ENCODE measurements around the gene EML2.

Gene EML2

GRCh38 chr19:45581576-45581975 lies 57.6 kb downstream of the EML2 start:
- DNase-seq, result no peak

DNA sequence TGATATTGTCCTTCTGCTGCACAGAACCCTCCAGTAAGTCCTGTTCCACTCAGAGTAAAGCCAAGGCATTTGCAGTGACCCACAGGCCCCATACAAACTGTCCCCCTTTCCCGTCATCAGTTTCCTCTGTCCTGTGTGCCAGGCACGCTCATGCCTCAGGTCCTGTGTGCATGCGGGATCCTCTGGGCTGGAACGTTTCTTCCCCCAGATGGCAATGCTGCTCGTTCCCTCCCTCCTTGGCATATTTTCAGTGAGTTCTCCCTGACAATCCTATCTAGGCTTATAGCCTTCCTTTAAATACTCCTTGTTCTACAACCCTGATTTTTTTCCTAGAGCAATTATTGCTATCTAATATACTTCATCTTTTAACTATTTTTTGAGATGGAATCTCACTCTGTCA lies 60.3 kb downstream of the EML2 start:
- DNase-seq, result no peak

DNA sequence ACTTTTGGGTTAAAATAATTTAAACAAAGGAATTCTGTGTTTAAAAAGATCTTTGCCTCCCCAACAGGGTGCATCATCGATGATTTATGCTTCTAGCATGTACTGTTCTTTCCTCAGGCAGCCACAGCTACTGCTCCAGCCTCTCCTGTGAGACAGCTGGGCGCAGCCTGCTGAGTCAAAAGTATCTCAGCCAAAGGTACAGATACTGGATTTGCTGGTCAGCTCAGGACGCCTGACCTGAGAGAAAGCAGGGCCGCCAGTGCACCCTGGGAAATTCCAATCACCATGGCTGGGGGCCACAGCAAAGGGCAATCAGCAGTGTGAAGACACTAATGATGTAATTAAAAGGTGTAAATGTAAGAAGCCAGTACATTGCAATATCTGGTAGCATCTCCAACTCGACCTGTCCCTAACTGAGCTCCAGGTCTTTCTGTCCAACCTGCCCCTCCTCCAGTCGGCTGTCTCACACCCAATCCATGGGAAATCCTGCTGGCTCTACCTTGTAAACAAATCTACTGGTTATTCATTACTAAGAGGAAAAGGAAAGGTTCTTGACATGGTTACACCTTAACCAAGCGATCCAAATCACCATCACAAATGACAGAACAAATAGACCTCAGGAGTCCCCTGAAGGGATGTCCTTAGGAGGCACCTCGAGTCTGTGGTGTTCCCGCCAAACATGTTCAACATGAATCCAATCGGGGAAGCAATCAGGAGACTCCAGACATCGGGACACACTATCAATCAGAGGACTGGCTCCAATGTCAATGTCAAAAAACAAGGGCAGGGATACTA lies 61.9 kb downstream of the EML2 start:
- no peak for DNase-seq

DNA sequence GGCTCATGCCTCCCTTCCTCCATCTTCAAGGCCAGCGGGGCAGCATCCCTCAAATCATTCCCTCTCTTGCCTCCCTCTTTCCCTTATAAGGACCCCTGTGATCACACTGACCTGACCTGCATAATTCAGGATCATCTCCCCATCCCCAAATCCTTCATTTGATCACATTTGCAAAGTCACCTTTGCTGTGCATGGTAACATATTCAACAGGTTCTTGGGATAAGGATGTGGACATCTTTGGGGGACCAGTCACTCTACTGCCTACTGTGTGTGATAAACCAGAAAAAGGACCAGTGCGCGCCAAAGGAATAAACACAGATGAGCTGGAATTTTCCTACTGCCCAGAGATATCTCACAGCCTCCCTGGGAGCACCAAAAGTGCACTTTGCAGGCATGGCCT lies 62.5 kb downstream of the EML2 start:
- no peak for DNase-seq

DNA sequence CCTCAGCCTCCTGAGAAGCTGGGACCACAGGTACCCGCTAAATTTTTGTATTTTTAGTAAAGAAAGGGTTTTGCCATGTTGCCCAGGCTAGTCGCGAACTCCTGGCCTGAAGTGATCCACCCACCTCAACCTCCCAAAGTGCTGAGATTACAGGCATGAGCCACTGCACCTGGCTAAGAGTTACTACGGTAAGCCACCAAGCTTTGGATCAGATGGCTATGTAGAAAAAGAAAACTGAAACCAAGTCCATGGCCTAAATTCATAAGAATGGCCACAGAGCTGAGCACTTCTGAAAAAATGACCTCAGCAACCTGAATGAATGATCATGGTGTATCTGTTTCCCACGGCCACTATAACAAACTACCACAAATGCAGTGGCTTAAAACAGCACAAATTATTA lies 64.0 kb downstream of the EML2 start:
- DNase-seq, result no peak

DNA sequence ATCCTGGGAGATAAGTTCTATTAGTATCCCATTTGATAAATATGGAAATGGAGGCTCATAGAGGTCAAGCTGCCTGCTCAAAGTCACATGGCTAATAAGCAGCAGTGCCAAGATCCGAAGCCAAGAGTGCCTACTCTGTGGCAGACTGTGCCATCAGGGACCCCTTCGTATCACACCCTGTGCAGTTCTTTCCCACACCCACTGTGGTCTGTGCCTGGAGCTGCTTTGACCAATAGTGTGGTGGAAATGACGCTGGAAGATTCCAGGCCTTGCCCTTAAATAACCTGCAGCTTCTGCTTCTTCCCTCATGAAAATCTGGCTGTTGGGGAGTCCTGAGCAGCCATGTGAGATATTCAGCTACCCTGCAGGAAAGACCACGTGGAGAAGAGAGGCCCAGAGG lies 64.7 kb downstream of the EML2 start:
- DNase-seq, result no peak

- DNase-seq, result no peak
These were observed 67.6 kb downstream of the EML2 start for GRCh38 chr19:45571457-45572220.

- peak; percentile 28 to 52 for DNase-seq
These were observed 69.4 kb downstream of the EML2 start for GRCh38 chr19:45569619-45570421.

GRCh38 chr19:45568732-45569131 lies 70.5 kb downstream of the EML2 start:
- DNase-seq, result no peak

GRCh38 chr19:45567609-45568008 lies 71.6 kb downstream of the EML2 start:
- DNase-seq, result no peak

DNA sequence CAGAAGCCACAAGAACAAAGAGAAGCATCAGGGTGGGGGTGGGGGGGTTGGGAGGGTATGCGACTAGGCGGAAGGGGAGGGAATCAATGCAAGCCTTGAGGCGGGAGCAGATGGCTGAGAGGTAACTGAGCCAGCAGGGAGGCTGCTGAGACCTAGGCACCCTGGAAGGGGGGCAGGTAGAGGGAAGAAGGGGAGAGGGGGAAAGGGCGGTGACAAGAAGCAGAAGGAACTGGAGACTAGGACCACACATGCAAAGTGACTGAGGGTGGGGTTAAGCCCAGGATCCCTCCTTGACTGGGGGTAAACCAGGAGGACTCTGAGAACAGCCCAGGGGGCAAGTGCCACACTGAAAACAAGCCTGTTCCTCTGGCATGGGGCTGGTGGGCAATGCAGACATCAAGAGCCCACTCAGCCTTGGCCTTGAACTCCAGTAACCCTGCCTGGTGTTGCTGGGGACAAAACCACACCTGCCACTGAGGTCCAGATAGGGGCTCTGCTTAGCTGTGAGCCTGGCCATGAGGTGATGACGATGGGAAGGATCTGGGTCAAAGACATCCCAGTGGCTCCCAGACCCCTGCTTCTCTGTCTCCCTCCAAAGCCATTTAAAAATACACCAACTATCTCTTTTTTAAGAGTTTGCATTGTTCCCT lies 74.9 kb downstream of the EML2 start:
- DNase-seq, result no peak

DNA sequence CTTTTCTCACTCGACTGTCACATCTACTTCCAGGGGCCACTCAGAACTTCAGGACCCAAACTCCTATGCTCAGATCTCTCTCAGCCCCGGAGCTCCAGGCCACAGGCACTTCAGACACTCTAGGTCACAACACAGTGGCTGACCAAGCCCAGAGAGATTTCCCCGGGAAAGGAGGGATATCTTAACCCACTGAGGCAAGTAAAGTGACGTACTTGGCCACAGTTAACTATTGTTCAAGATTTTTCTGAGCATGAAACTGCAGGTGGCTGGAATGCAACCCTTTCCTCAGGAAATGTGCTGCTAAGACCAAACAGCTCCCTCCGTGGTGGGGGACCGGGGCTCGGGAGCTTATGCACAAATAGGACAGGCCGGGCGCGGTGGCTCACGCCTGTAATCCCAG lies 78.5 kb downstream of the EML2 start:
- DNase-seq, result no peak

DNA sequence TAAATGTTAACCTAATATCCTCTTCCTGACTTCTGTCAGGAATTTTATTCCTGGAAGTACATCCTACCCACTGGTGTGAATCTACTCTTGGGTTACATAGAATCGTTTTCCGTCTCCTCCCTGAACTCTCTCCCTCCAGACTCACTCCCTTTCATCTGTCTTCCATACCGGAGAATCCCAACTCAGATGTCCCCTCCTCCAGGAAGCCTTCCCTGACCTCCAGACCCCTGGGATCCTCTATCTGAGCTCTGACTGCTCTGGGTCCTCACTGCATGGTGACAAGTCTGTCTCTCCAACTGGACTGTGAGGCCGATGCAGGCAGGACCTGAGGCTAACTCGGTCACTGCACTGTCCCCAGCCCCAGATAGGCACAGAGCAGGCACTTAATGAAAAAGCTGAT lies 79.2 kb downstream of the EML2 start:
- DNase-seq, result no peak

Data from activated CD4-positive, alpha-beta T cell treated with anti-CD3 and anti-CD28 coated beads for 4 hours (primary cell).